Adrenal gland (tissue), 12 donors: ENCODE data around the gene PDHX. TPM values are rescaled to one million over a fixed set of nuclear protein-coding genes. Genes with fewer than 3 reads are reported as not detected.
A peak's percentile ranks its signal among the peaks of the same experiment; 100 is the strongest.

ENCODE experiments used
- DNase-seq, 7 donors: peaks; one replicate each; pipeline ENCODE4 v3.0.0-alpha.2; 2019 to 2020
- H3K27ac ChIP-seq, 5 donors: fragments of 200-600 bp; sonication (generic) in 4 of 5; 1 replicate in 3 of 5; 2 replicates in 2 of 5; pipeline versions ENCODE4 v1.5.1 to v1.8.0; 2016 to 2020; ENCODE audit warnings: mild to moderate bottlenecking in 1 of 5
- H3K27me3 ChIP-seq: fragments of 200-600 bp; 2 replicates; pipeline ENCODE4 v1.8.0; 2021
- H3K36me3 ChIP-seq, 2 donors: fragments of 200-600 bp; replicated peaks in 1 of 2; 1 replicate in 1 of 2; 2 replicates in 1 of 2; pipeline versions ENCODE4 v1.5.1 to v1.8.0; 2018 to 2022
- H3K4me1 ChIP-seq, 2 donors: fragments of 200-600 bp; replicated peaks in 1 of 2; 1 replicate in 1 of 2; 2 replicates in 1 of 2; pipeline versions ENCODE4 v1.5.1 to v1.8.0; 2018 to 2021
- H3K4me3 ChIP-seq, 4 donors: fragments of 200-600 bp; sonication (generic) in 3 of 4; one replicate each; pipeline ENCODE4 v1.5.1; 2016 to 2018
- H3K9me3 ChIP-seq, 3 donors: fragments of 200-600 bp; sonication (generic) in 1 of 3; replicated peaks in 1 of 3; 1 replicate in 2 of 3; 2 replicates in 1 of 3; pipeline versions ENCODE4 v1.5.1 to v1.8.0; 2016 to 2021
- CTCF ChIP-seq, 6 experiments: fragments of 450-650 bp in 4 of 6; fragments of 200-600 bp in 2 of 6; sonication (generic) in 1 of 6; IDR thresholded peaks; 1 replicate in 5 of 6; 2 replicates in 1 of 6; pipeline versions ENCODE4 v1.5.1 to v1.8.0; 2016 to 2021; ENCODE audit warnings: antibody characterized with exemption in 6 of 6, mild to moderate bottlenecking in 2 of 6, moderate library complexity in 1 of 6
- POLR2A ChIP-seq, 2 donors: fragments of 450-650 bp; IDR thresholded peaks; one replicate each; pipeline ENCODE4 v1.6.1; 2017; ENCODE audit warnings: antibody characterized with exemption in 2 of 2, mild to moderate bottlenecking in 2 of 2, moderate library complexity in 1 of 2
- WGBS, 4 donors: extraction: QIAGEN DNeasy Blood & Tissue Kit in 2 of 4; methylation state at CpG; one replicate each; pipeline versions ENCODE4 v1.1.5 to v1.1.7; 2013 to 2017; 5-methylcytosine and 5-hydroxymethylcytosine counted together
- intact Hi-C, 2 donors: fragments of 100-400 bp; cut with DNase I; formaldehyde crosslinking; loops; one replicate each; pipeline versions ENCODE4 v1.14.1 to v1.15.0; 2022 to 2023
- polyA plus RNA-seq, 3 donors: library from polyadenylated mRNA; stranded (reverse); fragments of 200-250 nt in 2 of 3; fragments of 350-450 nt in 1 of 3; fragmentation: Illumina TruSeq in 1 of 3; extraction: RNeasy Lipid Tissue Mini Kit (QIAGEN cat#74804) in 1 of 3; gene quantifications; one replicate each; pipeline ENCODE4 v1.2.3, GENCODE V29; 2013 to 2014
- total RNA-seq, 9 donors: library from RNA; depleted of rRNA in 4 of 9; stranded (reverse); fragments of >200 nt in 4 of 9; fragments of 120-200 nt in 1 of 9; fragmentation: NEBNext Ultra II Directional in 1 of 9; extraction: Animal tissue kit (Norgen Biotek cat#: 25700) in 1 of 9; gene quantifications; one replicate each; pipeline versions ENCODE4 v1.1.0 to v1.2.4, GENCODE V29; 2013 to 2023
- donor health status: healthy with polysubstance abuse.
- donor health status: Bipolar disorder and iron deficiency.
- donor health status: DM: yes; HTN: yes; CAD: no.
- donor health status: DM: no; HTN: no; CAD: no.
- donor health status: DM: no; HTN: no; CAD: no.
- donor health status: DM: yes; HTN: yes; CAD: no.

Gene PDHX
- total and polyA plus RNA-seq, 12 donors: 13.9 to 98.4 (median 45.6) TPM

- H3K27ac ChIP-seq: no peak overlapping the region
- 84 to 87% (median 86%) methylated on average over 3 of the region's 3 CpGs for WGBS, 4 donors
- intact Hi-C loops: no loop called here
Measured at GRCh38 chr11:35003658-35004057, 87.2 kb downstream of the PDHX start.

GRCh38 chr11:35005141-35005780, 88.8 kb downstream of the PDHX start:
- no peaks in the 10 kb centered on the region for H3K36me3 ChIP-seq
- 87 to 94% (median 90%) methylated on average over 4 of the region's 4 CpGs for WGBS, 4 donors
- intact Hi-C loops: no loop called here
- no peak overlapping the region for H3K4me3 ChIP-seq
- H3K9me3 ChIP-seq: no peaks in the 10 kb centered on the region
- no peak for DNase-seq
- H3K27me3 ChIP-seq: no peaks in the 10 kb centered on the region
- peaks cover 0 to 12% of the 10 kb centered on the region in 2 donors for H3K4me1 ChIP-seq
- no peak overlapping the region for H3K27ac ChIP-seq
- TF ChIP-seq POLR2A (IDR thresholded peaks at IDR 0.05) (no peak), CTCF (IDR thresholded peaks at IDR 0.05) (no peak)

More at GRCh38 chr11:35003658-35004057, 87.2 kb downstream of the PDHX start:
- Histone ChIP-seq H3K4me1 (no peaks in the 10 kb centered on the region), H3K4me3 (no peak overlapping the region), H3K27me3 (no peaks in the 10 kb centered on the region), H3K36me3 (no peaks in the 10 kb centered on the region), H3K9me3 (no peaks in the 10 kb centered on the region)
- no peak for DNase-seq
- TF ChIP-seq CTCF (IDR thresholded peaks at IDR 0.05) (no peak), POLR2A (IDR thresholded peaks at IDR 0.05) (no peak)

- peaks cover 0 to 12% of the 10 kb centered on the region in 2 donors for H3K4me1 ChIP-seq
- no peaks in the 10 kb centered on the region for H3K27me3 ChIP-seq
- no peak overlapping the region for H3K27ac ChIP-seq
- 78 to 87% (median 81%) methylated on average over 7 to 8 of the region's 8 CpGs for WGBS, 4 donors
- H3K36me3 ChIP-seq: no peaks in the 10 kb centered on the region
- TF ChIP-seq CTCF (IDR thresholded peaks at IDR 0.05): no peak
- TF ChIP-seq POLR2A (IDR thresholded peaks at IDR 0.05): no peak
- H3K9me3 ChIP-seq: no peaks in the 10 kb centered on the region
- intact Hi-C loops: no loop called here
- H3K4me3 ChIP-seq: no peak overlapping the region
- peak in 1 of 7 donors; percentile 9 for DNase-seq
Measured at GRCh38 chr11:35006389-35007128, 90.1 kb downstream of the PDHX start.

GRCh38 chr11:35007277-35007676, 90.9 kb downstream of the PDHX start:
- H3K36me3 ChIP-seq: no peaks in the 10 kb centered on the region
- H3K9me3 ChIP-seq: no peaks in the 10 kb centered on the region
- intact Hi-C loops: no loop called here
- no peak overlapping the region for H3K4me3 ChIP-seq
- TF ChIP-seq CTCF (IDR thresholded peaks at IDR 0.05) (no peak), POLR2A (IDR thresholded peaks at IDR 0.05) (no peak)
- DNase-seq: no peak
- H3K27me3 ChIP-seq: no peaks in the 10 kb centered on the region
- peaks cover 0 to 12% of the 10 kb centered on the region in 2 donors for H3K4me1 ChIP-seq
- no peak overlapping the region for H3K27ac ChIP-seq
- WGBS, 4 donors: 58 to 88% (median 62%) methylated on average over 2 of the region's 2 CpGs
